HEK293 (cell line): ENCODE results near the gene TUFM.
A peak's percentile ranks its signal among the peaks of the same experiment; 100 is the strongest.

ENCODE experiments used
- GLIS2 ChIP-seq: fragments of 450-650 bp; formaldehyde crosslinking; IDR thresholded peaks from 2 replicates; pipeline ENCODE4 v1.5.1; 2016; ENCODE audit warnings: missing biosample characterization, missing genetic modification characterization
- IKZF3 ChIP-seq: fragments of 450-650 bp; IDR thresholded peaks from 2 replicates; pipeline ENCODE4 v1.5.0; 2018; ENCODE audit warnings: missing biosample characterization, mild to moderate bottlenecking, missing genetic modification characterization, moderate library complexity
- SP2 ChIP-seq: fragments of 450-650 bp; formaldehyde crosslinking; IDR thresholded peaks from 2 replicates; pipeline ENCODE4 v1.5.1; 2016; ENCODE audit warnings: missing biosample characterization, missing genetic modification characterization
- ZBTB17 ChIP-seq: fragments of 450-650 bp; formaldehyde crosslinking; IDR thresholded peaks from 2 replicates; pipeline ENCODE4 v1.5.1; 2016; ENCODE audit warnings: missing biosample characterization, missing genetic modification characterization
- ZFHX2 ChIP-seq: fragments of 450-650 bp; formaldehyde crosslinking; conservative IDR thresholded peaks from 2 replicates; pipeline ENCODE4 v1.5.1; 2016; ENCODE audit warnings: missing biosample characterization, missing genetic modification characterization
- ZFP37 ChIP-seq: fragments of 450-650 bp; formaldehyde crosslinking; IDR thresholded peaks from 2 replicates; pipeline ENCODE4 v1.5.1; 2016; ENCODE audit warnings: missing biosample characterization, missing genetic modification characterization
- ZNF138 ChIP-seq: fragments of 450-650 bp; formaldehyde crosslinking; IDR thresholded peaks from 2 replicates; pipeline ENCODE4 v1.5.1; 2016; ENCODE audit warnings: missing biosample characterization, missing genetic modification characterization, borderline replicate concordance
- ZNF239 ChIP-seq: fragments of 450-650 bp; formaldehyde crosslinking; IDR thresholded peaks from 2 replicates; pipeline ENCODE4 v1.5.1; 2016; ENCODE audit warnings: missing biosample characterization, missing genetic modification characterization
- ZNF24 ChIP-seq: fragments of 450-650 bp; formaldehyde crosslinking; IDR thresholded peaks from 2 replicates; pipeline ENCODE4 v1.5.1; 2016; ENCODE audit warnings: missing biosample characterization, missing genetic modification characterization
- ZNF266 ChIP-seq: fragments of 450-650 bp; formaldehyde crosslinking; IDR thresholded peaks from 2 replicates; pipeline ENCODE4 v1.5.1; 2016; ENCODE audit warnings: missing biosample characterization, missing genetic modification characterization, low read depth
- ZNF335 ChIP-seq: fragments of 450-650 bp; formaldehyde crosslinking; conservative IDR thresholded peaks from 2 replicates; pipeline ENCODE4 v1.5.1; 2016; ENCODE audit warnings: missing biosample characterization, missing genetic modification characterization
- ZNF501 ChIP-seq: fragments of 450-650 bp; formaldehyde crosslinking; IDR thresholded peaks from 2 replicates; pipeline ENCODE4 v1.5.1; 2016; ENCODE audit warnings: missing biosample characterization, missing genetic modification characterization
- ZNF529 ChIP-seq: fragments of 450-650 bp; formaldehyde crosslinking; IDR thresholded peaks from 2 replicates; pipeline ENCODE4 v1.5.1; 2017; ENCODE audit warnings: missing genetic modification characterization, missing biosample characterization; ENCODE audit not compliant: insufficient replicate concordance
- ZNF585B ChIP-seq: fragments of 450-650 bp; formaldehyde crosslinking; IDR thresholded peaks from 2 replicates; pipeline ENCODE4 v1.5.1; 2016; ENCODE audit warnings: missing biosample characterization, missing genetic modification characterization
- ZNF624 ChIP-seq: fragments of 450-650 bp; formaldehyde crosslinking; IDR thresholded peaks from 2 replicates; pipeline ENCODE4 v1.5.1; 2017; ENCODE audit warnings: missing biosample characterization, missing genetic modification characterization
- ZNF658 ChIP-seq: fragments of 450-650 bp; formaldehyde crosslinking; IDR thresholded peaks from 2 replicates; pipeline ENCODE4; 2016; ENCODE audit warnings: missing biosample characterization, missing genetic modification characterization
- ZNF777 ChIP-seq: fragments of 450-650 bp; formaldehyde crosslinking; IDR thresholded peaks from 2 replicates; pipeline ENCODE4 v1.5.1; 2017; ENCODE audit warnings: missing biosample characterization, missing genetic modification characterization, borderline replicate concordance
- TF ChIP-seq, protein P1 (sequence below): fragments of 450-650 bp; formaldehyde crosslinking; IDR thresholded peaks from 2 replicates; pipeline ENCODE4 v1.5.1; 2016; ENCODE audit warnings: missing biosample characterization, missing genetic modification characterization
- TF ChIP-seq, protein P2 (sequence below): fragments of 450-650 bp; formaldehyde crosslinking; IDR thresholded peaks from 2 replicates; pipeline ENCODE4 v1.5.1; 2016; ENCODE audit warnings: missing biosample characterization, missing genetic modification characterization
- TF ChIP-seq, protein P3 (sequence below): fragments of 450-650 bp; formaldehyde crosslinking; IDR thresholded peaks from 2 replicates; pipeline ENCODE4 v1.5.1; 2016; ENCODE audit warnings: missing biosample characterization, missing genetic modification characterization
- TF ChIP-seq, protein P4 (sequence below): fragments of 450-650 bp; formaldehyde crosslinking; IDR thresholded peaks from 2 replicates; pipeline ENCODE4 v1.5.1; 2017; ENCODE audit warnings: missing biosample characterization, missing genetic modification characterization
- TF ChIP-seq, protein P5 (sequence below): fragments of 450-650 bp; formaldehyde crosslinking; IDR thresholded peaks from 2 replicates; pipeline ENCODE4 v1.5.1; 2016; ENCODE audit warnings: missing biosample characterization, missing genetic modification characterization, borderline replicate concordance
- TF ChIP-seq, protein P6 (sequence below): fragments of 450-650 bp; formaldehyde crosslinking; IDR thresholded peaks from 2 replicates; pipeline ENCODE4 v1.5.1; 2016; ENCODE audit warnings: missing biosample characterization, missing genetic modification characterization, low read depth
- TF ChIP-seq, protein P7 (sequence below): sonication (generic); formaldehyde crosslinking; IDR thresholded peaks from 2 replicates; pipeline ENCODE4 v1.8.1; 2022; ENCODE audit warnings: mild to moderate bottlenecking, moderate library complexity, missing genetic modification reagents
- TF ChIP-seq, protein P8 (sequence below): fragments of 450-650 bp; formaldehyde crosslinking; IDR thresholded peaks from 2 replicates; pipeline ENCODE4 v1.5.1; 2016; ENCODE audit warnings: missing biosample characterization, missing genetic modification characterization

TUFM gene

DNA sequence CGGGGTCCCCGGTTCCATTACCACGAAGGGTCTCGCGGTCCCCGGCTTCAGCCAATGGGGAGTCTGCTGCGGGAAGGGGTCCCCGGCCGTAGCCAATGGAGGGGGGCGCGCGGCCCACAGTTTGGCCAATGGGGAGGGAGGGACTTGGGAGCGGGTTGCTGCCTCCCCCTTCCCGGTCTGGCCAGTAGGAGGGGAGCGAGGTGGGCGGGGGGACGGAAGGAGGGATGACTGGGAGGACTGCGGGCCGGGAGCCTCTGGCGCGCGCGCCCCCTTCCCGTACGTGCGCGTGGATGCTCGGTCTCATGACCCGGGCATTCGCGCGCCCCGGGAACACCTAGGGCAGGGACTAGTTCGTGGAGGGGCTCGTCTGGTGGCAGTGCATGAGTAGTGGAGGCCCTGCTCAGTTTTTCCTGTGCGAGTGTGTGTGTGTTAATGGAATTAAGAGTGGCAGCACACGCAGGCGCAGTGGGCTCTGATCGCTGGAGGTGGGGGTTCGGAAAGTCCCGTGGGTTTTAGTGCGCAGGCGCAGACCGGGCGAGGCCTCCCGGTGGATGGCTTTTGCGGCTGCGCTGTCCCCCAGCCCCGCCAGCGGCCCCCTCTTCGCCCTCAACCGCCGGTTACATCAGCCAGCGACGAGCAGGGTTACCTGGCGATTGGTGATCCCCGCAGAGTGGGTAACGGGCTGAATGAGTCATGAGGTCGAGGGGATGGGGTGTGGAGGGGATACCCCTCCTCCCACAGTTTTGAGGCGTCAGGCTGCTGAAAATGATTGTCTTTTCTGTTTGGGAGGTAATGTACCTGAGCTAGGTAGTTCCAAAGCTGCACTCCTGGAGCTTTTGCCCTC, 22.1 kb downstream of the TUFM start (continued):
- TF ChIP-seq, protein P1, sequence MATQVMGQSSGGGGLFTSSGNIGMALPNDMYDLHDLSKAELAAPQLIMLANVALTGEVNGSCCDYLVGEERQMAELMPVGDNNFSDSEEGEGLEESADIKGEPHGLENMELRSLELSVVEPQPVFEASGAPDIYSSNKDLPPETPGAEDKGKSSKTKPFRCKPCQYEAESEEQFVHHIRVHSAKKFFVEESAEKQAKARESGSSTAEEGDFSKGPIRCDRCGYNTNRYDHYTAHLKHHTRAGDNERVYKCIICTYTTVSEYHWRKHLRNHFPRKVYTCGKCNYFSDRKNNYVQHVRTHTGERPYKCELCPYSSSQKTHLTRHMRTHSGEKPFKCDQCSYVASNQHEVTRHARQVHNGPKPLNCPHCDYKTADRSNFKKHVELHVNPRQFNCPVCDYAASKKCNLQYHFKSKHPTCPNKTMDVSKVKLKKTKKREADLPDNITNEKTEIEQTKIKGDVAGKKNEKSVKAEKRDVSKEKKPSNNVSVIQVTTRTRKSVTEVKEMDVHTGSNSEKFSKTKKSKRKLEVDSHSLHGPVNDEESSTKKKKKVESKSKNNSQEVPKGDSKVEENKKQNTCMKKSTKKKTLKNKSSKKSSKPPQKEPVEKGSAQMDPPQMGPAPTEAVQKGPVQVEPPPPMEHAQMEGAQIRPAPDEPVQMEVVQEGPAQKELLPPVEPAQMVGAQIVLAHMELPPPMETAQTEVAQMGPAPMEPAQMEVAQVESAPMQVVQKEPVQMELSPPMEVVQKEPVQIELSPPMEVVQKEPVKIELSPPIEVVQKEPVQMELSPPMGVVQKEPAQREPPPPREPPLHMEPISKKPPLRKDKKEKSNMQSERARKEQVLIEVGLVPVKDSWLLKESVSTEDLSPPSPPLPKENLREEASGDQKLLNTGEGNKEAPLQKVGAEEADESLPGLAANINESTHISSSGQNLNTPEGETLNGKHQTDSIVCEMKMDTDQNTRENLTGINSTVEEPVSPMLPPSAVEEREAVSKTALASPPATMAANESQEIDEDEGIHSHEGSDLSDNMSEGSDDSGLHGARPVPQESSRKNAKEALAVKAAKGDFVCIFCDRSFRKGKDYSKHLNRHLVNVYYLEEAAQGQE, result no peak
- TF ChIP-seq, protein P2, sequence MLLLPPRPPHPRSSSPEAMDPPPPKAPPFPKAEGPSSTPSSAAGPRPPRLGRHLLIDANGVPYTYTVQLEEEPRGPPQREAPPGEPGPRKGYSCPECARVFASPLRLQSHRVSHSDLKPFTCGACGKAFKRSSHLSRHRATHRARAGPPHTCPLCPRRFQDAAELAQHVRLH (tag by site-specific recombination), result no peak
- TF ChIP-seq ZNF138 (tag by site-specific recombination) (no peak), IKZF3 (peak; percentile 87), ZBTB17 (tag by site-specific recombination) (peak; percentile 54; the same call in 1 of the 2 replicates), ZNF24 (no peak), ZFHX2 (no peak; the same call in 1 of the 2 replicates), GLIS2 (tag by site-specific recombination) (no peak), ZNF529 (no peak), ZNF624 (no peak), ZNF501 (tag by site-specific recombination) (peak; percentile 51; the same call in 1 of the 2 replicates), ZFP37 (tag by site-specific recombination) (no peak), ZNF777 (tag by site-specific recombination) (no peak), SP2 (tag by site-specific recombination) (peak; percentile 96), ZNF585B (tag by site-specific recombination) (no peak), ZNF658 (tag by site-specific recombination) (no peak), ZNF335 (tag by site-specific recombination) (peak; percentile 82), ZNF239 (no peak), ZNF266 (tag by site-specific recombination) (no peak)
- TF ChIP-seq, protein P3, sequence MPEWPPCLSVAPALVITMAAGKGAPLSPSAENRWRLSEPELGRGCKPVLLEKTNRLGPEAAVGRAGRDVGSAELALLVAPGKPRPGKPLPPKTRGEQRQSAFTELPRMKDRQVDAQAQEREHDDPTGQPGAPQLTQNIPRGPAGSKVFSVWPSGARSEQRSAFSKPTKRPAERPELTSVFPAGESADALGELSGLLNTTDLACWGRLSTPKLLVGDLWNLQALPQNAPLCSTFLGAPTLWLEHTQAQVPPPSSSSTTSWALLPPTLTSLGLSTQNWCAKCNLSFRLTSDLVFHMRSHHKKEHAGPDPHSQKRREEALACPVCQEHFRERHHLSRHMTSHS, result no peak
- TF ChIP-seq, protein P4, sequence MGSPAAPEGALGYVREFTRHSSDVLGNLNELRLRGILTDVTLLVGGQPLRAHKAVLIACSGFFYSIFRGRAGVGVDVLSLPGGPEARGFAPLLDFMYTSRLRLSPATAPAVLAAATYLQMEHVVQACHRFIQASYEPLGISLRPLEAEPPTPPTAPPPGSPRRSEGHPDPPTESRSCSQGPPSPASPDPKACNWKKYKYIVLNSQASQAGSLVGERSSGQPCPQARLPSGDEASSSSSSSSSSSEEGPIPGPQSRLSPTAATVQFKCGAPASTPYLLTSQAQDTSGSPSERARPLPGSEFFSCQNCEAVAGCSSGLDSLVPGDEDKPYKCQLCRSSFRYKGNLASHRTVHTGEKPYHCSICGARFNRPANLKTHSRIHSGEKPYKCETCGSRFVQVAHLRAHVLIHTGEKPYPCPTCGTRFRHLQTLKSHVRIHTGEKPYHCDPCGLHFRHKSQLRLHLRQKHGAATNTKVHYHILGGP (tag by site-specific recombination), result no peak
- TF ChIP-seq, protein P5, sequence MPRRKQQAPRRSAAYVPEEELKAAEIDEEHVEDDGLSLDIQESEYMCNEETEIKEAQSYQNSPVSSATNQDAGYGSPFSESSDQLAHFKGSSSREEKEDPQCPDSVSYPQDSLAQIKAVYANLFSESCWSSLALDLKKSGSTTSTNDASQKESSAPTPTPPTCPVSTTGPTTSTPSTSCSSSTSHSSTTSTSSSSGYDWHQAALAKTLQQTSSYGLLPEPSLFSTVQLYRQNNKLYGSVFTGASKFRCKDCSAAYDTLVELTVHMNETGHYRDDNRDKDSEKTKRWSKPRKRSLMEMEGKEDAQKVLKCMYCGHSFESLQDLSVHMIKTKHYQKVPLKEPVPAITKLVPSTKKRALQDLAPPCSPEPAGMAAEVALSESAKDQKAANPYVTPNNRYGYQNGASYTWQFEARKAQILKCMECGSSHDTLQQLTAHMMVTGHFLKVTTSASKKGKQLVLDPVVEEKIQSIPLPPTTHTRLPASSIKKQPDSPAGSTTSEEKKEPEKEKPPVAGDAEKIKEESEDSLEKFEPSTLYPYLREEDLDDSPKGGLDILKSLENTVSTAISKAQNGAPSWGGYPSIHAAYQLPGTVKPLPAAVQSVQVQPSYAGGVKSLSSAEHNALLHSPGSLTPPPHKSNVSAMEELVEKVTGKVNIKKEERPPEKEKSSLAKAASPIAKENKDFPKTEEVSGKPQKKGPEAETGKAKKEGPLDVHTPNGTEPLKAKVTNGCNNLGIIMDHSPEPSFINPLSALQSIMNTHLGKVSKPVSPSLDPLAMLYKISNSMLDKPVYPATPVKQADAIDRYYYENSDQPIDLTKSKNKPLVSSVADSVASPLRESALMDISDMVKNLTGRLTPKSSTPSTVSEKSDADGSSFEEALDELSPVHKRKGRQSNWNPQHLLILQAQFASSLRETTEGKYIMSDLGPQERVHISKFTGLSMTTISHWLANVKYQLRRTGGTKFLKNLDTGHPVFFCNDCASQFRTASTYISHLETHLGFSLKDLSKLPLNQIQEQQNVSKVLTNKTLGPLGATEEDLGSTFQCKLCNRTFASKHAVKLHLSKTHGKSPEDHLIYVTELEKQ, result no peak
- TF ChIP-seq, protein P6, sequence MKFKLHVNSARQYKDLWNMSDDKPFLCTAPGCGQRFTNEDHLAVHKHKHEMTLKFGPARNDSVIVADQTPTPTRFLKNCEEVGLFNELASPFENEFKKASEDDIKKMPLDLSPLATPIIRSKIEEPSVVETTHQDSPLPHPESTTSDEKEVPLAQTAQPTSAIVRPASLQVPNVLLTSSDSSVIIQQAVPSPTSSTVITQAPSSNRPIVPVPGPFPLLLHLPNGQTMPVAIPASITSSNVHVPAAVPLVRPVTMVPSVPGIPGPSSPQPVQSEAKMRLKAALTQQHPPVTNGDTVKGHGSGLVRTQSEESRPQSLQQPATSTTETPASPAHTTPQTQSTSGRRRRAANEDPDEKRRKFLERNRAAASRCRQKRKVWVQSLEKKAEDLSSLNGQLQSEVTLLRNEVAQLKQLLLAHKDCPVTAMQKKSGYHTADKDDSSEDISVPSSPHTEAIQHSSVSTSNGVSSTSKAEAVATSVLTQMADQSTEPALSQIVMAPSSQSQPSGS (tag by site-specific recombination), result no peak
- TF ChIP-seq, protein P7, sequence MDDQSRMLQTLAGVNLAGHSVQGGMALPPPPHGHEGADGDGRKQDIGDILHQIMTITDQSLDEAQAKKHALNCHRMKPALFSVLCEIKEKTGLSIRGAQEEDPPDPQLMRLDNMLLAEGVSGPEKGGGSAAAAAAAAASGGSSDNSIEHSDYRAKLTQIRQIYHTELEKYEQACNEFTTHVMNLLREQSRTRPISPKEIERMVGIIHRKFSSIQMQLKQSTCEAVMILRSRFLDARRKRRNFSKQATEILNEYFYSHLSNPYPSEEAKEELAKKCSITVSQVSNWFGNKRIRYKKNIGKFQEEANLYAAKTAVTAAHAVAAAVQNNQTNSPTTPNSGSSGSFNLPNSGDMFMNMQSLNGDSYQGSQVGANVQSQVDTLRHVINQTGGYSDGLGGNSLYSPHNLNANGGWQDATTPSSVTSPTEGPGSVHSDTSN (CRISPR knock-in tag), result no peak
- TF ChIP-seq, protein P8, sequence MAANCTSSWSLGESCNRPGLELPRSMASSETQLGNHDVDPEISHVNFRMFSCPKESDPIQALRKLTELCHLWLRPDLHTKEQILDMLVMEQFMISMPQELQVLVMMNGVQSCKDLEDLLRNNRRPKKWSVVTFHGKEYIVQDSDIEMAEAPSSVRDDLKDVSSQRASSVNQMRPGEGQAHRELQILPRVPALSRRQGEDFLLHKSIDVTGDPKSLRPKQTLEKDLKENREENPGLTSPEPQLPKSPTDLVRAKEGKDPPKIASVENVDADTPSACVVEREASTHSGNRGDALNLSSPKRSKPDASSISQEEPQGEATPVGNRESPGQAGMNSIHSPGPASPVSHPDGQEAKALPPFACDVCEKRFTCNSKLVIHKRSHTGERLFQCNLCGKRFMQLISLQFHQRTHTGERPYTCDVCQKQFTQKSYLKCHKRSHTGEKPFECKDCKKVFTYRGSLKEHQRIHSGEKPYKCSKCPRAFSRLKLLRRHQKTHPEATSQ, result no peak
